GM12874 (cell line): Measurements from ENCODE around the gene MAGI1.

Experiments
- TF ChIP-seq, protein P1 (sequence below): IDR thresholded peaks from 2 replicates; pipeline ENCODE4 v1.5.1; 2011; ENCODE audit warnings: low read depth, mild to moderate bottlenecking, control low read depth, low read length, moderate library complexity; ENCODE audit not compliant: insufficient read depth

MAGI1 gene

GRCh38 chr3:65642883-65643282, 395.8 kb downstream of the MAGI1 start:
- TF ChIP-seq, protein P1, sequence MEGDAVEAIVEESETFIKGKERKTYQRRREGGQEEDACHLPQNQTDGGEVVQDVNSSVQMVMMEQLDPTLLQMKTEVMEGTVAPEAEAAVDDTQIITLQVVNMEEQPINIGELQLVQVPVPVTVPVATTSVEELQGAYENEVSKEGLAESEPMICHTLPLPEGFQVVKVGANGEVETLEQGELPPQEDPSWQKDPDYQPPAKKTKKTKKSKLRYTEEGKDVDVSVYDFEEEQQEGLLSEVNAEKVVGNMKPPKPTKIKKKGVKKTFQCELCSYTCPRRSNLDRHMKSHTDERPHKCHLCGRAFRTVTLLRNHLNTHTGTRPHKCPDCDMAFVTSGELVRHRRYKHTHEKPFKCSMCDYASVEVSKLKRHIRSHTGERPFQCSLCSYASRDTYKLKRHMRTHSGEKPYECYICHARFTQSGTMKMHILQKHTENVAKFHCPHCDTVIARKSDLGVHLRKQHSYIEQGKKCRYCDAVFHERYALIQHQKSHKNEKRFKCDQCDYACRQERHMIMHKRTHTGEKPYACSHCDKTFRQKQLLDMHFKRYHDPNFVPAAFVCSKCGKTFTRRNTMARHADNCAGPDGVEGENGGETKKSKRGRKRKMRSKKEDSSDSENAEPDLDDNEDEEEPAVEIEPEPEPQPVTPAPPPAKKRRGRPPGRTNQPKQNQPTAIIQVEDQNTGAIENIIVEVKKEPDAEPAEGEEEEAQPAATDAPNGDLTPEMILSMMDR = no peak

GRCh38 chr3:65641777-65642176, 396.9 kb downstream of the MAGI1 start:
- TF ChIP-seq, protein P1 = no peak

DNA sequence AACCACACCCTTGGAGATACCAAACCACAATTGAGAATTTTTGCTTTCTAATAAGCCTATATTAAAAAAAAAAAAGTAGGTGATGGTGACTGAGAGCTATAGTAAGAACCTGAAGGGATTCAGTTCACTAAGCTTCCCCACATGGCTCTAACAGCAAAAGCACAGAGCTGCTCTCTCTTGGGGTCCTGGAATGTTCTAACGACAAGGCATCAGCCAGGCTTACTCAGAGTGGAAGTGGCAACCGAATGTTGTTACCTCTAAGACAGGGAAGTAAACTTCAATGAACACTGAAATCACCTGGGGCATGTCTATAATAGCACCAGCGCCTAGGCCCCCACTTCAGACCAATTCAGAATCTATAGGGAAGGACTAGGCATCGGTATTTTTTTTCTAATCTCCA, 397.7 kb downstream of the MAGI1 start:
- TF ChIP-seq, protein P1 = no peak

DNA sequence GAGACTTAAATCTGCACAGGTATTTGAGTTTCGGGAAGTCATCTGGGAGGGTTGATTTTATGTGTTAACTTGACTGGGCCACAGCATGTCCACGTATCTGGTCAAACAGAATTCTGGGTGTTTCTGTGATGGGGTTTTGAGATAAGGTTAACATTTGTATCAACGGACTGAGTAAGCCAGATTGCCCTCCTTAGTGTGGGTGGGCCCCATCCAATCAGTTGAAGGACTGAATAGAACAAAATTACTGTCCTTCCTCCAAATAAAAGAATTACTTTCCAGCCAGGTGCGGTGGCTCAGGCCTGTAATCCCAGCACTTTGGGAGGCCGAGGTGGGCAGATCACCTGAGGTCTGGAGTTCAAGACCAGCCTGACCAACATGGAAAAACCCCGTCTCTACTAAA, 399.3 kb downstream of the MAGI1 start:
- TF ChIP-seq, protein P1 = no peak

GRCh38 chr3:65638301-65638700, 400.4 kb downstream of the MAGI1 start:
- TF ChIP-seq, protein P1 = no peak

DNA sequence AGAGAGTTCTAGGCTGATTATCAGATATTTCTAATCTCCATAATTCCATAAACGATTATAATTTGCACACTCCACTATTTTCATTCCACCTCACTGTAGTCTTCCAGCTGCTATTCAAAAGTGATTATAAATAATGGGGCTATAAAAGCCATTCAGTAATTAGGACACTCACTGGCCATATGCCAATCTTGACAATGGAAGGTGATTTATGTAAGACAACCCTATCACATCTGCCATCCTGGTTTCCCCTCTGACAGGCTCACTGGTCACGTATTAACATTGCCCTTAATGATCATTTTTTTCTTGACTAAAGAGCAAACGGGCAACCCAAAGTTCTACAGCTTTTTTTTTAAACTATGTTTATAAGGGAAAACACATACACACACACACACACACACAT, 402.4 kb downstream of the MAGI1 start:
- TF ChIP-seq, protein P1 = no peak

GRCh38 chr3:65635657-65636056, 403.1 kb downstream of the MAGI1 start:
- TF ChIP-seq, protein P1 = no peak
